ENCODE measurements around the gene GPRIN2.
"Not testable (repeated sequence)": the region's sequence is repeated elsewhere in the genome, so short reads cannot be mapped to it uniquely, and the experiment has no call there.

The GPRIN2 gene

GRCh38 chr10:46556515-46557318, at the start of gene GPRIN2:
Gene GPRIN2, minus strand, starts transcription at chr10:46556658. Its CDS starts 5,922 bp downstream, at chr10:46550736.
- DNase-seq (ENCODE audit: low read depth in 2 of 2): no peak

- DNase-seq (ENCODE audit: low read depth in 2 of 2): not testable (repeated sequence)
These were observed 44.1 kb upstream of the GPRIN2 start for GRCh38 chr10:46600516-46600915.

GRCh38 chr10:46597616-46598246, 41.3 kb upstream of the GPRIN2 start:
- DNase-seq (ENCODE audit: low read depth in 2 of 2): not testable (repeated sequence)

GRCh38 chr10:46596570-46596969, 40.1 kb upstream of the GPRIN2 start:
- DNase-seq (ENCODE audit: low read depth in 2 of 2): not testable (repeated sequence)

- not testable (repeated sequence) for DNase-seq (ENCODE audit: low read depth in 2 of 2)
These were observed 38.1 kb upstream of the GPRIN2 start for GRCh38 chr10:46594453-46595063.

GRCh38 chr10:46593307-46593706, 36.8 kb upstream of the GPRIN2 start:
- not testable (repeated sequence) for DNase-seq (ENCODE audit: low read depth in 2 of 2)

GRCh38 chr10:46591053-46591452, 34.6 kb upstream of the GPRIN2 start:
- not testable (repeated sequence) for DNase-seq (ENCODE audit: low read depth in 2 of 2)

- DNase-seq (ENCODE audit: low read depth in 2 of 2): not testable (repeated sequence)
These were observed 33.1 kb upstream of the GPRIN2 start for GRCh38 chr10:46589589-46589988.

GRCh38 chr10:46588221-46588620, 31.8 kb upstream of the GPRIN2 start:
- not testable (repeated sequence) for DNase-seq (ENCODE audit: low read depth in 2 of 2)

- DNase-seq (ENCODE audit: low read depth in 2 of 2): not testable (repeated sequence)
These were observed 31.1 kb upstream of the GPRIN2 start for GRCh38 chr10:46587546-46587945.

- not testable (repeated sequence) for DNase-seq (ENCODE audit: low read depth in 2 of 2)
These were observed 28.8 kb upstream of the GPRIN2 start for GRCh38 chr10:46585246-46585645.

- not testable (repeated sequence) for DNase-seq (ENCODE audit: low read depth in 2 of 2)
These were observed 27.7 kb upstream of the GPRIN2 start for GRCh38 chr10:46584196-46584595.

GRCh38 chr10:46582568-46582967, 26.1 kb upstream of the GPRIN2 start:
- DNase-seq (ENCODE audit: low read depth in 2 of 2): not testable (repeated sequence)

GRCh38 chr10:46581997-46582396, 25.5 kb upstream of the GPRIN2 start:
- not testable (repeated sequence) for DNase-seq (ENCODE audit: low read depth in 2 of 2)

GRCh38 chr10:46579378-46579777, 22.9 kb upstream of the GPRIN2 start:
- not testable (repeated sequence) for DNase-seq (ENCODE audit: low read depth in 2 of 2)

- not testable (repeated sequence) for DNase-seq (ENCODE audit: low read depth in 2 of 2)
These were observed 22.2 kb upstream of the GPRIN2 start, which contains the start of gene SYT15 for GRCh38 chr10:46578474-46579178. Gene SYT15, plus strand, starts transcription at chr10:46579128. Its CDS starts 41 bp downstream, at chr10:46579169.

- not testable (repeated sequence) for DNase-seq (ENCODE audit: low read depth in 2 of 2)
These were observed 21.4 kb upstream of the GPRIN2 start for GRCh38 chr10:46577624-46578473.

GRCh38 chr10:46573884-46574283, 17.4 kb upstream of the GPRIN2 start:
- not testable (repeated sequence) for DNase-seq (ENCODE audit: low read depth in 2 of 2)

- DNase-seq (ENCODE audit: low read depth in 2 of 2): not testable (repeated sequence)
These were observed 16.9 kb upstream of the GPRIN2 start for GRCh38 chr10:46573314-46573713.

- not testable (repeated sequence) for DNase-seq (ENCODE audit: low read depth in 2 of 2)
These were observed 16.3 kb upstream of the GPRIN2 start for GRCh38 chr10:46572765-46573164.

GRCh38 chr10:46570655-46571054, 14.2 kb upstream of the GPRIN2 start:
- not testable (repeated sequence) for DNase-seq (ENCODE audit: low read depth in 2 of 2)

Data from stimulated activated CD4-positive, alpha-beta T cell treated with anti-CD3 and anti-CD28 coated beads, Interleukin-15, amount 100 ng/mL, for 48 hours (primary cell).